Bronchial epithelial cell (primary cell): ENCODE results near the gene KRTAP21-1. TPM values are rescaled to one million over a fixed set of nuclear protein-coding genes. Genes with fewer than 3 reads are reported as not detected.

ENCODE experiments used
- DNase-seq: peaks from one replicate; pipeline ENCODE4 v3.0.0-alpha.2; 2010; ENCODE audit warnings: low read depth
- FAIRE-seq: peaks from 2 replicates; lab custom pipeline; 2011; peaks lifted over from hg19 to GRCh38; lab: Jason Lieb, UNC
- H3K27me3 ChIP-seq: 2 replicates; pipeline ENCODE4 v1.5.1; 2011; ENCODE audit warnings: low read length; ENCODE audit not compliant: control insufficient read depth, insufficient read depth
- H3K36me3 ChIP-seq: 2 replicates; pipeline ENCODE4 v1.5.1; 2011; ENCODE audit warnings: low read length; ENCODE audit not compliant: control insufficient read depth, insufficient read depth
- H3K4me3 ChIP-seq: 2 replicates; pipeline ENCODE4 v1.5.1; 2011; ENCODE audit warnings: mild to moderate bottlenecking, low read depth, low read length, control low read depth
- total RNA-seq: library from RNA; depleted of rRNA; stranded (reverse); fragments of >200 nt; gene quantifications from 2 replicates; pipeline ENCODE4 v1.2.1, GENCODE V29; 2014
- TF ChIP-seq, protein P1 (sequence below): IDR thresholded peaks from 2 replicates; pipeline ENCODE4 v1.5.1; 2011; ENCODE audit warnings: mild to moderate bottlenecking, moderate library complexity, low read length, control low read depth, inconsistent platforms; ENCODE audit not compliant: insufficient read depth, severe bottlenecking

Gene KRTAP21-1
- total RNA-seq, 1 donor from 2014 or later: not detected

DNA sequence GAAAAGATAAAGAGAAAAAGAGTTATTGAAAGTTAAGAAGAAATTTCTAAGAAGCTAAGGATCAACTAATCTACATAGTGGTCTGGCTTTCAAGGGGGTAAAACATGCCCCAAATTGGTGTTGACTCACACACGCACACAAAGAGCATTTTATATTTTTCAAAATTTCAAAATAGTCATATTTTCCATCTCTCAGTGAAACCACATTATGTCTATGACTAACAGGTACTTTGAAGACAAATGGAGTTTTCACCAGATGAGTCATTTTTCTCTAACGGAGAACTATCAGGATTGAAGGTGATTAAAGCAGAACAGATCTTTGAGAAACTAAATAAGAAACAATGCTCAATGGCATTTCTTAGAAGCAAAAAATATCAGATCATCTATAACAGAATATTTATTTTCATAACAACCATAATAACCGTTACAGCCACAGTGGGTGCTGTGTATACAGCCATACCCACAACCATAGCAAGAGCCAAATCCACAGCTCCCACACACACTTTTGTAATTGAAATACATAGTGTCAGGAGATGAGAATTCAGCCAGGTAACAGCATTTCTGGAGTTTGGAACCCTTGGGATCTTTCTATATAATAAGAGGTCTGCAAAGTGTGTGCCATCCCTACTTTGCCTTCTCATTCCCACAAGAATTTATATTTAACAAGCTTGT is 36.9 kb downstream of the KRTAP21-1 start, which contains the start of gene KRTAP21-3:
TSS of gene KRTAP21-3 (minus strand) at position 539 of the 671 bp plus-strand sequence. CDS start at position 521, 18 bp downstream.
- DNase-seq (peak; percentile 34), FAIRE-seq (no peak)
- Histone ChIP-seq H3K36me3 (no peaks in the 10 kb centered on the region), H3K27me3 (no peaks in the 10 kb centered on the region), H3K4me3 (no peak within 1 kb of the TSS)
- TF ChIP-seq, protein P1, sequence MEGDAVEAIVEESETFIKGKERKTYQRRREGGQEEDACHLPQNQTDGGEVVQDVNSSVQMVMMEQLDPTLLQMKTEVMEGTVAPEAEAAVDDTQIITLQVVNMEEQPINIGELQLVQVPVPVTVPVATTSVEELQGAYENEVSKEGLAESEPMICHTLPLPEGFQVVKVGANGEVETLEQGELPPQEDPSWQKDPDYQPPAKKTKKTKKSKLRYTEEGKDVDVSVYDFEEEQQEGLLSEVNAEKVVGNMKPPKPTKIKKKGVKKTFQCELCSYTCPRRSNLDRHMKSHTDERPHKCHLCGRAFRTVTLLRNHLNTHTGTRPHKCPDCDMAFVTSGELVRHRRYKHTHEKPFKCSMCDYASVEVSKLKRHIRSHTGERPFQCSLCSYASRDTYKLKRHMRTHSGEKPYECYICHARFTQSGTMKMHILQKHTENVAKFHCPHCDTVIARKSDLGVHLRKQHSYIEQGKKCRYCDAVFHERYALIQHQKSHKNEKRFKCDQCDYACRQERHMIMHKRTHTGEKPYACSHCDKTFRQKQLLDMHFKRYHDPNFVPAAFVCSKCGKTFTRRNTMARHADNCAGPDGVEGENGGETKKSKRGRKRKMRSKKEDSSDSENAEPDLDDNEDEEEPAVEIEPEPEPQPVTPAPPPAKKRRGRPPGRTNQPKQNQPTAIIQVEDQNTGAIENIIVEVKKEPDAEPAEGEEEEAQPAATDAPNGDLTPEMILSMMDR: no peak

GRCh38 chr21:30717105-30717504 is 38.1 kb downstream of the KRTAP21-1 start:
- Histone ChIP-seq H3K36me3 (no peaks in the 10 kb centered on the region), H3K27me3 (no peaks in the 10 kb centered on the region), H3K4me3 (no peak overlapping the region)
- FAIRE-seq: no peak
- no peak for DNase-seq
- TF ChIP-seq, protein P1: no peak

DNA sequence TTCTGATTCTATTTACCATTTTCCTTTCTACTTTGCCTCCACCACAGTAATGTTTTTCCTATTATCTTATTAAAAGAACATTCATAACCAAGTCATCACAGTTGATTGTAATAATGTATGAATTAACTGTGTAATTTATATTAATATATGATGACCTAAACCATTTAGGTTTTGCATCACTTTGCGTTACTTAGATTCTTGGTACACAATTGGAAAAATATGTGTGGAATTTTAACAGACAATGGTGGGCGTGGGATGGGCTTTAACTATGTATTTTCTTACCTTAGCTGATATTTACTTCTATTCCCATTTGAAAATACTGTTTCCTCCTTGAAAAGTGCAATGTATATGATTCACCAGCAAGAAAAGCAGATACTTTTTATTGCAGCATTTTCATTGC is 40.3 kb downstream of the KRTAP21-1 start:
- peak; percentile 1 for DNase-seq
- TF ChIP-seq, protein P1: no peak
- FAIRE-seq: no peak

DNA sequence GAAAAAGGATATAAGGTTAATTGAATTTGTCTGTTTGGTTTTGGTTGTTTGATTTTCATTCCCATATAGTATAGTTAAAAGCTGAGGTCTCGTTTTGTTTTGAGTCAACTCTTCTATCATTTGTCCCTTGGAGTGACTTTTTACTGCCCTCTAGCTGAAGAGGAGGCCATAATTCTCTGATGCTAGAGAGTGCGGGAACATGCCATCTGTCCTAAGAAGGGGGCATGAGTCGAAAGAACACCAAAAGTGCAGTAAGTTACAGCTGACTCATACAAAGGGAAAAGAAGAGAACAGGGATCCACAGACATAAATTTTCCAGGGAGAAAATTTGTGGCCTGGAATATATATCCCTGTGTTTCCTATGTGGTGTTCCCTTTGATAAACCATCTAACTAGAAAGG is 40.8 kb downstream of the KRTAP21-1 start:
- Histone ChIP-seq H3K27me3 (no peaks in the 10 kb centered on the region), H3K4me3 (no peak overlapping the region), H3K36me3 (no peaks in the 10 kb centered on the region)
- DNase-seq: no peak
- TF ChIP-seq, protein P1: no peak
- no peak for FAIRE-seq

More for the DNA sequence above, 40.3 kb downstream of the KRTAP21-1 start:
- H3K27me3 ChIP-seq: no peaks in the 10 kb centered on the region
- H3K4me3 ChIP-seq: no peak overlapping the region
- H3K36me3 ChIP-seq: no peaks in the 10 kb centered on the region

GRCh38 chr21:30713766-30714165 is 41.5 kb downstream of the KRTAP21-1 start:
- FAIRE-seq: no peak
- no peak overlapping the region for H3K4me3 ChIP-seq
- TF ChIP-seq, protein P1: no peak

More at GRCh38 chr21:30713766-30714165, 41.5 kb downstream of the KRTAP21-1 start:
- DNase-seq: no peak
- Histone ChIP-seq H3K36me3 (no peaks in the 10 kb centered on the region), H3K27me3 (no peaks in the 10 kb centered on the region)
